ENCODE data around the gene PPIL6. TPM values are rescaled to one million over a fixed set of nuclear protein-coding genes. Genes with fewer than 3 reads are reported as not detected.
"Not testable (repeated sequence)": the region's sequence is repeated elsewhere in the genome, so short reads cannot be mapped to it uniquely, and the experiment has no call there.

Gene PPIL6
- polyA plus RNA-seq, 1 of the 3 experiments (the other 2 are of a cell fraction) = 1.1 TPM

DNA sequence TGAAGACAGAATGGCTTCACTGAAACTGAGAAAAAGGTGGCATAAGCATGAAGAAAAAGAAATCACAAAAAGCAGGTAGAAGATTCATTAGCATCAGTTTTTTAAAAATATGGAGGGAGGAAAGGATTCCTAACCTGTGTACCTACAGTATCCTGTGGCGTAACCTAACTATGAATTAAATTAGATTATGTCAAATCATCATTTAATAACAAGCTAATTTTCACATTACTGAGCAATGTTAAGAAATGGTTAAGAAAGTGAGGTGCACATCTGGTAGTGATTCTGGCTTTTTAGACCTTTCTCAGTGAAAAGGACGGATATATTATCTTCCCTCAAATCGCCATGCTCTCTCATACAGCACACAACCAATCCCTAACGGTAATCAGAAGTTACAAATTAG, 70.7 kb downstream of the PPIL6 start:
- POLR2A ChIA-PET = no interaction called here
- DNase-seq = no peak
- Histone ChIP-seq H4K20me1 (ENCODE audit: insufficient read depth) (no peaks in the 10 kb centered on the region; the same call in 1 of the 2 replicates), H3F3A (replicated peaks; ENCODE audit: insufficient read depth) (peaks cover 9% of the 10 kb centered on the region), H3K4me2 (no peak overlapping the region), H2AFZ (ENCODE audit: low read depth) (no peak overlapping the region), H3K79me2 (ENCODE audit: insufficient read depth) (peaks cover 29% of the 10 kb centered on the region), H3K36me3 (replicated peaks in 1 of 2; ENCODE audit: control insufficient read depth in 1 of 2, insufficient read depth in 2 of 2, low read length in 1 of 2) (peaks cover 84 to 86% of the 10 kb centered on the region in 2 experiments), H3K27me3 (ENCODE audit: insufficient read depth) (no peaks in the 10 kb centered on the region), H3K9me2 (no peaks in the 10 kb centered on the region), H3K9ac (no peak overlapping the region), H3K4me3 (ENCODE audit: low read depth in 2 of 2, low read length in 1 of 2) (no peak overlapping the region), H3K9me3 (no peaks in the 10 kb centered on the region), H3K27ac (ENCODE audit: low read depth in 2 of 2, low read length in 1 of 2) (no peak overlapping the region), H3K4me1 (ENCODE audit: control insufficient read depth in 1 of 2, insufficient read depth in 2 of 2, low read depth in 1 of 2, low read length in 1 of 2) (no peaks in the 10 kb centered on the region; a peak in 2 of 4 replicates)
- TF ChIP-seq POLR2AphosphoS5 (IDR thresholded peaks at IDR 0.05; ENCODE audit: low read depth, low read length) (no peak), CTCF (IDR thresholded peaks at IDR 0.05) (no peak), MAX (IDR thresholded peaks at IDR 0.05; ENCODE audit: low read depth) (no peak), CHD2 (IDR thresholded peaks at IDR 0.05; ENCODE audit: low read length, partially characterized antibody) (no peak)
- WGBS (ENCODE audit: low lambda C conversion rate) = 94% methylated on average over 4 of the region's 4 CpGs
- CTCF ChIA-PET = interaction anchor here (0.7 to 1.8 kb wide), 4 partner anchors 9 to 186 kb away, joined by 3 to 11 read pairs (median 4); no protein-coding TSS in a partner anchor

GRCh38 chr6:109364382-109365078, 75.9 kb downstream of the PPIL6 start:
- Histone ChIP-seq H3K79me2 (ENCODE audit: insufficient read depth) (peaks cover 17% of the 10 kb centered on the region; the same call in 1 of the 2 replicates), H3K36me3 (replicated peaks in 1 of 2; ENCODE audit: control insufficient read depth in 1 of 2, insufficient read depth in 2 of 2, low read length in 1 of 2) (peaks cover 59 to 68% of the 10 kb centered on the region in 2 experiments)
- H3K9me3 ChIP-seq; H3F3A ChIP-seq (replicated peaks; ENCODE audit: insufficient read depth); H3K27ac ChIP-seq (ENCODE audit: low read depth in 2 of 2, low read length in 1 of 2); DNase-seq; H3K9me2 ChIP-seq; H3K4me1 ChIP-seq (ENCODE audit: control insufficient read depth in 1 of 2, insufficient read depth in 2 of 2, low read depth in 1 of 2, low read length in 1 of 2); H3K9ac ChIP-seq; H3K4me2 ChIP-seq; H4K20me1 ChIP-seq (ENCODE audit: insufficient read depth); H3K27me3 ChIP-seq (ENCODE audit: insufficient read depth); POLR2A ChIA-PET; H3K4me3 ChIP-seq (ENCODE audit: low read depth in 2 of 2, low read length in 1 of 2); H2AFZ ChIP-seq (ENCODE audit: low read depth): not testable (repeated sequence)
- WGBS (ENCODE audit: low lambda C conversion rate) = 97% methylated on average over 5 of the region's 5 CpGs
- CTCF ChIA-PET = interaction anchor here (1.1 kb wide), 1 partner anchor 176 kb away, joined by 4 read pairs; no protein-coding TSS in a partner anchor

DNA sequence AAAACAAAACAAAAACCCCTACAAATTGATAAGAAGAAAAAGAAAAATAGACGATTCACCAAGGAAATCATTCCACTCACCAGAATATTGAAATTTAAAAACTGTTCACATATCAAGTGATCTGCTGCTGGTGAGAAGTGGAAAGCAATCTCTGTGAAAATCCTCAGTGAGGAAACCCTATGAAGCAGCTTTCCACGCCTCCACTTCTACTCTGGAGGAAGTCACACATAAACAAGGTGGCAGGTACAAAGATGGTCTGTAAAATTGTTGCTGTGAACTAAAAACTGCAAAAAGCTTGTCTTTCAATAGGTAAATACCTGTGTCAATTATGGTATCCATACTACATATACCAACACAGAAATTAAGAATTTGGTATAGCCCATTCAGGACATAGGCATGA, 76.7 kb downstream of the PPIL6 start:
- no peaks in the 10 kb centered on the region for H3K4me1 ChIP-seq (ENCODE audit: control insufficient read depth in 1 of 2, insufficient read depth in 2 of 2, low read depth in 1 of 2, low read length in 1 of 2)
- H3K36me3 ChIP-seq (replicated peaks in 1 of 2; ENCODE audit: control insufficient read depth in 1 of 2, insufficient read depth in 2 of 2, low read length in 1 of 2) = peaks cover 56 to 66% of the 10 kb centered on the region in 2 experiments
- H3K9ac ChIP-seq = no peak overlapping the region
- no peak for DNase-seq
- H4K20me1 ChIP-seq (ENCODE audit: insufficient read depth) = no peaks in the 10 kb centered on the region
- ChIA-PET POLR2A (no interaction called here), CTCF (interaction anchor here (2.2 kb wide), 1 partner anchor 19 kb away, joined by 6 read pairs; no protein-coding TSS in a partner anchor)
- H3K4me2 ChIP-seq = no peak overlapping the region
- no peaks in the 10 kb centered on the region for H3K9me2 ChIP-seq
- no peaks in the 10 kb centered on the region for H3K9me3 ChIP-seq
- H3K27ac ChIP-seq (ENCODE audit: low read depth in 2 of 2, low read length in 1 of 2) = no peak overlapping the region
- WGBS (ENCODE audit: low lambda C conversion rate) = 93% methylated on average over 2 of the region's 2 CpGs
- no peaks in the 10 kb centered on the region for H3K27me3 ChIP-seq (ENCODE audit: insufficient read depth)
- peaks cover 5% of the 10 kb centered on the region for H3F3A ChIP-seq (replicated peaks; ENCODE audit: insufficient read depth)
- TF ChIP-seq CTCF (IDR thresholded peaks at IDR 0.05) = no peak
- no peak for TF ChIP-seq MXI1 (IDR thresholded peaks at IDR 0.05; ENCODE audit: low read depth, low read length)
- no peak for TF ChIP-seq EP300 (IDR thresholded peaks at IDR 0.05; ENCODE audit: borderline replicate concordance in 1 of 2, low read depth in 1 of 2, low read length in 1 of 2)
- TF ChIP-seq MEF2A (IDR thresholded peaks at IDR 0.05; ENCODE audit: borderline replicate concordance, low read depth) = no peak
- no peak for TF ChIP-seq GATA2 (CRISPR knock-in tag; IDR thresholded peaks at IDR 0.05)
- no peak for TF ChIP-seq MAX (IDR thresholded peaks at IDR 0.05; ENCODE audit: low read depth)
- no peak for TF ChIP-seq POLR2AphosphoS5 (IDR thresholded peaks at IDR 0.05; ENCODE audit: low read depth, low read length)
- TF ChIP-seq ELF1 (IDR thresholded peaks at IDR 0.05) = no peak
- TF ChIP-seq GABPA (IDR thresholded peaks at IDR 0.05; ENCODE audit: low read depth) = no peak
- H3K79me2 ChIP-seq (ENCODE audit: insufficient read depth) = peaks cover 17% of the 10 kb centered on the region; the same call in 1 of the 2 replicates
- no peak overlapping the region for H3K4me3 ChIP-seq (ENCODE audit: low read depth in 2 of 2, low read length in 1 of 2)
- H2AFZ ChIP-seq (ENCODE audit: low read depth) = no peak overlapping the region
